HG03066 (cell line): ENCODE measurements around the gene ORM1.

ENCODE experiments used
- ATAC-seq: cut with Tn5 transposase; IDR thresholded peaks from one replicate; pipeline ENCODE4 v1.9.1; 2021; ENCODE audit warnings: low read depth; ENCODE audit not compliant: unreplicated experiment

ORM1 gene

DNA sequence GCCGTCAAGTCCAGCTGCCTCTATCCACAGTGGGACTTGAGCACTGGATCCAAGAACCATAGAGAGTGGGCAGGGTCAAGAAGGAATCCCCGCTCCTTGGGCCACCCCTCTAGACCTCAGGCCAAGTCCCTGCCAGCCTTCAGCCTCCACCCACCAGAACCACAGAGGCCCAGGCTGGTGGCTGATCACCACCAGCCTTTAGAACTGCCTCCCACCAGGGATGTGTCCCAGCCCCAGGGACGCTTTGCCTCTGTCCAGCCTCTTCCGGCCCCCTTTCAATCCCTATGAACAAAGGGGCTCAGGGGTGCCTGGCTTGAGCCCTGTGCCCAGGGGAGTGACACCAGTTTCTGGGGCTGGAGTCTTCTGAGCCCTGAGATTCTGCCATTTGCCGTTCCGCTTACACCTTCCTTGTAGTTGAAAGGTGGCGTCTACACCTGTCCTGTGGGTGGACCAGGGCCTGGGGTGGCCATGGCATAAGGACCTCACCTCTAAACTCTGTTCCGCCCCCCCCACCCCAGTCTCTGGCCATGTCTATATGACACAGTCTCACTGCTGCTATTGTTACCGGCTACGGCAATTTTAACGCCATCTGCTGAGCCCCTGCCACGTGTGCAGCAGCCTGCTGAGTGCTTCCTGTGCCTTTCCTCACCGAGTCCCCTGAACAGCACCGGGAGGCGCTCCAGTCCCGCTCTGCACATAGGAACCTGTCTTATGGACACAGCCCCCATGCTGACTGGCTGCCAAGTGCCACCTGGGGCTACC lies 35.7 kb upstream of the ORM1 start:
- no peak for ATAC-seq

- ATAC-seq: no peak
Measured at GRCh38 chr9:114287763-114288192, 35.1 kb upstream of the ORM1 start.

- ATAC-seq: no peak
Measured at GRCh38 chr9:114288193-114289091, 34.5 kb upstream of the ORM1 start.

DNA sequence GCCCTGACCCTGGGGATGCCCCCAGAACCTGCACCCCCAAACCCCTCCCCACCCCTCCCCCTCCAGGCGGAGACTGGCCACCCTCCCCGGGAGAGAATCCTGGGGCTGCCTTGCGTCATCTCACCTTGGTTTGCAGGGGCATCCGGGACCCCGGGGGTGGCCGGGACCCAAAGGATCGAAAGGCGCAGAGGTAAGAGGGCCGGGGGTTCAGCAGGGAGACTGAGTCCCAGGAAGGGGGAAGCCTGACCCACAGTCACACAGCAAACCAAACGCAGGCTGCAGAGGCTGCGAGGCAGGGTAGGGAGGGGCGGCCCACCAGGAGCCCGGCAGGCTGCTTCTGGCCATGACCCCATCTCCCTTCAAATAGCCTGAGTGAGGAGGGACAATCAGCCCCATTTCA lies 33.8 kb upstream of the ORM1 start:
- no peak for ATAC-seq

GRCh38 chr9:114289571-114290481 lies 33.1 kb upstream of the ORM1 start:
- no peak for ATAC-seq

DNA sequence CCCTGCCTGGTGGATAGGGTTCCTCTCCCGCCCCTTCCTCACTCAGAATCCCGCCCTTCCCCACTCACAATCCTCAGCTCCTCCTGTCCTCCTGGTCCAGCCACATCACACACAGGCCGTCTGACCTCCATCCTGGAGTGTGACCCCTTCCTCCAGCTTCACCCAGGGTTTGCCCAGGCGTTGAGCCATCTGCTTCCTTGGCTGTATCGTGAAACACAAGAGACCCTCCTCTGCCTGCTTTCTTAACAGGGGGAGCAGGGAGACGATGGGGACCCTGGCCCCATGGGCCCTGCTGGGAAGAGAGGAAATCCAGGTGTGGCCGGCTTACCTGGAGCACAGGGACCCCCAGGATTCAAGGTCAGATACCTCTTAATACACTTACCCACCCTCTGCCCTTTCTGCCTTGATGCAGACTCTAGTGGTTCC lies 32.3 kb upstream of the ORM1 start:
- ATAC-seq: no peak

GRCh38 chr9:114291064-114291474 lies 31.8 kb upstream of the ORM1 start:
- no peak for ATAC-seq

DNA sequence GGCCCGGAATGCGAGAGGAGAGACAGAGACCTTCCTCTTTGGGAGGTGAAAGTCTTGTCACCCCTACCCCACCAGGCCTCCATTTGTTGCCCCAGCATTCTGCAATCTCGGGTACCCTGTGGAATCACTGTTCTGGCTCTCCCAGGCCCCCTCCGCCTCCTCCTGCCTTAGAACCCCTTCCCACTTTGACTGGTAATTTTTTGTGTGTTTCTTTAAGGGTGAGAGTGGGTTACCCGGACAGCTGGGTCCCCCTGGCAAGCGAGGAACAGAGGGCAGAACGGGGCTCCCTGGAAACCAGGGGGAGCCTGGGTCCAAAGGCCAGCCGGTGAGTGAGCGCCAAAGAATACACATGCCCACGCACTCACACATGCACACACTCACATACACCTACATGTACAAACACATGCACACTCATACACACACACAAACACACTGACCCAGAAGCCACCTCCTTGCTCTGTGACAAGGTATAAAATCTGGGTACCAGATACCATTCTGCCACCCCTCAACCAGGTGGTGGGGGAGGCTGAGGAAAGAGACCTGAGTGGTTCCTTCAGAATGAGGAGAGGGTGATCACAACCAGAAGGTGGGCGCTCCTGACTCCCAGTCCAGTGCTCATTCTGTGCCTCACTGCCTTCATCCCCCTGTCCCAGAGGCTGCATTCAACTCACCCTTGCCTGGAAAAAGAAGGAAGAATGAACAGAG lies 30.9 kb upstream of the ORM1 start:
- no peak for ATAC-seq

DNA sequence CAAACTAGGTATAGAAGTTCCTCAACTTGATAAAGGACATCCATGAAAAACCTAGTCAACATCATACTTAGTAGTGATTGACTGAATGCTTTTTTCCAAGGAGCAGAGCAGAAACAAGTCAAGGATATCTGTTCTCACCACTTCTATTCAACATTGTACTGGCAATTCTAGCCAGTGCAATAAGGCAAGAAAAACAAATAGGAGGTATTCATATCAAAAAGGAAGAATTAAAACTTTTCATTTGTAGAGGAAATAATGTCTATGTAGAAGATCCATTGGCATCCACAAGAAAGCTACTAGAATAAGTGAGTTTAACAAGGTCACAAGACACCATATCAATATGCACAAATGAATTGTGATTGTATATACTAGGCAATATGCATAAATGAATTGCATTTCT lies 28.2 kb upstream of the ORM1 start:
- no peak for ATAC-seq

DNA sequence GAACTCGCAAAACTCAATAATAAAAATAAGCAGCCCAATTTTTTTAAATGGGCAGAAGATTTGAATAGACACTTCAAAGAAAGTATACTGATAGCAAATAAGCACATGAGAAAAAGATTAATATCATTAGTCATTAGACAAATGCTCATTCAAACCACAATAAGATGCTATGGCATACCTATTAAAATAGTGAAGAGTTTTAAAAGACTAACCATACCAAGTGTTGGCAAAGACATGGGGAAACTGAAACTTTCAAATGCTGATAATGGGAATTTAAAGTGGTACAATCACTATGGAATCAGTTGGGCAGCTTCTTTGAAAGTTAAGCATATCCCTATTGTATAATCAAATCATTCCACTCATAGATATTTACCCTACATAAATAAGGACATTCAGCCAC lies 26.6 kb upstream of the ORM1 start:
- ATAC-seq: no peak

DNA sequence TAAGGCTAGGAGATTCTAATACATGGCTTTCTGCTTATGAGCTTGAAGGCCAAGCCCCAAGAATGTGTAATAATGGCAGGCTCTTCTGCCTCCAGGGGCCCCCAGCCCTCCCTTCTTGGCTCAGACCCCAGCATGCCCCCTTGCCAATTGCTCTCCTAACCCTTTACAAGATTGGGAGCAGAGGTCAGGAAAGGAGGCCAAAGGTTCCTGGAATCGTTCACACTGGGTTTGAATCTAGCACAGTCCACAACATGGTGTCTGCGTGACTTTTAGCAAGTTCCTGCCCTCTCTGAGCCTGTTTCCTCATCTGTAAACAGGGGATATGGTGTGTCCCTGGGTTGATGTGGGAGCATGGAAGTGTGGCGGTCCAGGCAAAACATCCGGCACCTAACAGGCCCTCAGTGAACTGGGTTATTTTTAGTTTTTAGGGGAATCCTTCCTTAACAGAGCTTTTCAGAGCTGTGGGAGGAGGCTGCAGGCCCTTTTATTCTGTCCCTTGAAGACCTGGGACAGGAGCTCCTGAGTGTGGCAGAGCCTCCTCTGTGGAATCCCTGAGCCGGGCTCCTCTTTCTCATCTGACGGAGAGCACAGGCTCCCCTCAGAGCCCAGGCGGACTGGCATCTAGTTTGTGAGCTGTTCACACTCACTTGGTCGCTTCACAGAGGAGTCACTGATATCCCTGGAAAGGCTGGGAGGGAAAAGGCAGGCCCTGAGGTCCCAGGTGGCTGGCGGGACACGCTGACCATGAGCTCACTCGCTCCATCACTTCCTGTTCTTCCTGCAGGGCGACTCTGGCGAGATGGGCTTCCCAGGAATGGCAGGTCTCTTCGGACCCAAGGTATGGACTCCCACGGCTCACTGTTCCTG lies 23.4 kb upstream of the ORM1 start:
- no peak for ATAC-seq

DNA sequence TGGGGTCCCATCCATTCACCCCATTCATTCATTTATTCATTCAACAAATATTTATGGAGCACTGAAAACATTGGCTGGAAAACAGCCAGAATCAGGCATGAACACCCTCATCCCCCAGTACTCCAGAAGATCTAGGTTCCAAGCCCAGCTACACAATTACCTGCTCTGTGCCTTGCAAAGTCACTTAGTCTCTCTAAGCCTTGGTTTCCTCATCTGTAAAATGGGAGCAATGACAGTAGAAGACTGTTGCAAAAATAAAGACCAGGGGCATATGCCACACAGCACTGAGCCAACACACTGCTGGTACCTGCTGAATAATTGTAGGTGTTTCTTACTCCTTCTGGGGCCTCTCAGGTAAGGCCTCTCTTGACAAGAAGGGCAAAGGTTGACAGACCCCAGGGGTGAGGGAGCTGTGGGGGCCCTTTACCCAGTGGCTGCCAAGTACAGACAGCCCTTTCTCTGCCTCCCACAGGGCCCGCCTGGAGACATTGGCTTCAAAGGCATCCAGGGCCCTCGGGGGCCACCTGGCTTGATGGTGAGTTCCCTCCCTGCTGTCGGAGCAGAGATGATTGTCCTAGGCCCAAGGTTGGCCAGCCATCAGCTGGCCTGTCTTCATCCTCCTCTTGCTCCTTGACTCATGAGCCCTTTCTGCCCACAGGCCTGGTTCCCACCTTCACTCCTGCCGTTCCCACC lies 22.6 kb upstream of the ORM1 start:
- no peak for ATAC-seq

GRCh38 chr9:114300846-114301797 lies 21.8 kb upstream of the ORM1 start:
- no peak for ATAC-seq

GRCh38 chr9:114301798-114302565 lies 20.9 kb upstream of the ORM1 start:
- ATAC-seq: no peak

- no peak for ATAC-seq
Measured at GRCh38 chr9:114302727-114303126, 20.2 kb upstream of the ORM1 start.

DNA sequence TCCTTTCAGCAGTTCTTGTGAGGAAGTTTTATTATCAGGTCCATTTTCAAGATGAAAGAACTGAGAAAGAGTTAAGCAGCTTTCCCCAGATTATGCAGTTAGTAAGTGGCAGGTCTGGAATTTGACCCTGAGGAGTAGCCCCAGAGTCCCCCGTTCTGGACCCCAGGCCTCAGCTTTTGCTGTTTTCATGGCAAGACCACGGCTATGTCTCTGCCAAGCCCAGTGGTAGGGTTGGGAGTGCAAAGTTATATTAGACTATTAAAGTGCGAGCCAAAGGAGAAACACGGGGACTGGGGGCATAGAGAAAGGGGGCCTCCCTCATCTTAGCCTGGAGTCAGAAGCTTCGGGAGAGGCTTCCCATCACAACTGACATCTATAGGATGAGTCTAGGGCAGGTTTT lies 19.3 kb upstream of the ORM1 start:
- no peak for ATAC-seq

DNA sequence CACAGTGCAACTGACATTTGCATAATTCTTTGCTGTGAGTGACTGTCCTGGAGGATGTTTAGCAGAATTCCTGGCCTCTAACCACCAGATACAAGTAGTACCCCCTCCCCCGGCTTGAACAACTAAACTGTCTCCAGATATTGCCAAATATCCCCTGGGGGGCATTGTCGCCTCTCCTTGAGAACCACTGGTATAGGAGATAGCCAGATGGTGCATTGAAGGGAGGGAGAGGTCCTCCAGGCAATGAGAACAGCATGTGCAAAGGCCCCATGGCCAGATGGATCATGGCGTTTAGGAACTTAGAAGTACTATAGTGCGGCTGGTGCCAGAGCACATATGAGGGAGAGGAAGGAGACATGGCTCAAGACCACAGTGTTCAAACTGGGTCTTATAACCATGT lies 18.9 kb upstream of the ORM1 start:
- no peak for ATAC-seq
